ENCODE data around the gene DRD4. TPM values are rescaled to one million over a fixed set of nuclear protein-coding genes. Genes with fewer than 3 reads are reported as not detected.
A peak's percentile ranks its signal among the peaks of the same experiment; 100 is the strongest.

Gene DRD4
- total RNA-seq, 1 donor from 2014 or later = 0.63 TPM

GRCh38 chr11:610146-610801 lies 26.8 kb upstream of the DRD4 start:
- Mint-ChIP-seq H3K27me3 (ENCODE audit: low read depth) (peaks cover 2% of the 10 kb centered on the region), H3K9me3 (no peaks in the 10 kb centered on the region), H3K4me3 (peak overlapping the region; percentile 54), H3K27ac (ENCODE audit: unreplicated experiment) (no peak overlapping the region), H3K36me3 (ENCODE audit: low read depth) (peaks cover 7% of the 10 kb centered on the region), H3K4me1 (peaks cover 9% of the 10 kb centered on the region)
- no peak for TF ChIP-seq CTCF (conservative IDR thresholded peaks at IDR 0.05)
- DNase-seq (ENCODE audit: low read depth, low spot score) = no peak

- no peak for TF ChIP-seq CTCF (conservative IDR thresholded peaks at IDR 0.05)
- H3K27me3 Mint-ChIP-seq (ENCODE audit: low read depth) = peaks cover 6% of the 10 kb centered on the region
- no peak for DNase-seq (ENCODE audit: low read depth, low spot score)
- H3K9me3 Mint-ChIP-seq = no peaks in the 10 kb centered on the region
- H3K27ac Mint-ChIP-seq (ENCODE audit: unreplicated experiment) = no peak overlapping the region
- peak overlapping the region; percentile 85 for H3K4me3 Mint-ChIP-seq
- peaks cover 16% of the 10 kb centered on the region for H3K4me1 Mint-ChIP-seq
- H3K36me3 Mint-ChIP-seq (ENCODE audit: low read depth) = peaks cover 7% of the 10 kb centered on the region
These were observed 25.8 kb upstream of the DRD4 start for GRCh38 chr11:611001-611996.

- peak; percentile 38 for TF ChIP-seq CTCF (conservative IDR thresholded peaks at IDR 0.05)
- Mint-ChIP-seq H3K27me3 (ENCODE audit: low read depth) (peaks cover 6% of the 10 kb centered on the region), H3K4me3 (peak overlapping the region; percentile 85), H3K4me1 (peaks cover 16% of the 10 kb centered on the region), H3K27ac (ENCODE audit: unreplicated experiment) (no peak overlapping the region), H3K36me3 (ENCODE audit: low read depth) (peaks cover 3% of the 10 kb centered on the region), H3K9me3 (no peaks in the 10 kb centered on the region)
- no peak for DNase-seq (ENCODE audit: low read depth, low spot score)
These were observed 24.7 kb upstream of the DRD4 start for GRCh38 chr11:612201-612960.

GRCh38 chr11:612961-613300 lies 24.1 kb upstream of the DRD4 start:
- Mint-ChIP-seq H3K27me3 (ENCODE audit: low read depth) (peaks cover 6% of the 10 kb centered on the region), H3K27ac (ENCODE audit: unreplicated experiment) (no peak overlapping the region), H3K9me3 (no peaks in the 10 kb centered on the region), H3K4me1 (peaks cover 16% of the 10 kb centered on the region), H3K4me3 (peak overlapping the region; percentile 31), H3K36me3 (ENCODE audit: low read depth) (peaks cover 3% of the 10 kb centered on the region)
- TF ChIP-seq CTCF (conservative IDR thresholded peaks at IDR 0.05) = no peak
- no peak for DNase-seq (ENCODE audit: low read depth, low spot score)

- Mint-ChIP-seq H3K4me3 (no peak overlapping the region), H3K4me1 (peaks cover 16% of the 10 kb centered on the region), H3K27ac (ENCODE audit: unreplicated experiment) (no peak overlapping the region), H3K27me3 (ENCODE audit: low read depth) (peaks cover 6% of the 10 kb centered on the region), H3K9me3 (no peaks in the 10 kb centered on the region), H3K36me3 (ENCODE audit: low read depth) (peaks cover 3% of the 10 kb centered on the region)
- TF ChIP-seq CTCF (conservative IDR thresholded peaks at IDR 0.05) = no peak
- peak; percentile 57 for DNase-seq (ENCODE audit: low read depth, low spot score)
These were observed 23.6 kb upstream of the DRD4 start for GRCh38 chr11:613369-613968.
